WTC11 (cell line): ENCODE data around the gene SMIM22. TPM values are rescaled to one million over a fixed set of nuclear protein-coding genes. Genes with fewer than 3 reads are reported as not detected.
A peak's percentile ranks its signal among the peaks of the same experiment; 100 is the strongest.

Experiments
- AR ChIP-seq: fragments of 250-450 bp; sonication (Bioruptor Pico); IDR thresholded peaks from 2 replicates; pipeline ENCODE4 v1.9.0; 2021; ENCODE audit warnings: mild to moderate bottlenecking
- ATF1 ChIP-seq: sonication (generic); formaldehyde crosslinking; IDR thresholded peaks from 2 replicates; pipeline ENCODE4 v1.8.1; 2023; ENCODE audit warnings: mild to moderate bottlenecking, moderate library complexity, missing genetic modification reagents
- ATF2 ChIP-seq: sonication (generic); formaldehyde crosslinking; IDR thresholded peaks from 2 replicates; pipeline ENCODE4 v1.8.1; 2022; ENCODE audit warnings: low read depth, missing genetic modification reagents, borderline replicate concordance
- ATF3 ChIP-seq: sonication (generic); formaldehyde crosslinking; conservative IDR thresholded peaks from 2 replicates; pipeline ENCODE4 v1.8.1; 2022; ENCODE audit warnings: mild to moderate bottlenecking, missing genetic modification reagents
- ATF6 ChIP-seq: sonication (generic); formaldehyde crosslinking; IDR thresholded peaks from 2 replicates; pipeline ENCODE4 v1.8.1; 2023; ENCODE audit warnings: mild to moderate bottlenecking, missing genetic modification reagents
- CDX4 ChIP-seq: fragments of 250-450 bp; sonication (Bioruptor Pico); IDR thresholded peaks from 2 replicates; pipeline ENCODE4 v1.9.0; 2021; ENCODE audit warnings: moderate library complexity, mild to moderate bottlenecking, inconsistent platforms, borderline replicate concordance
- CREM ChIP-seq: sonication (generic); formaldehyde crosslinking; IDR thresholded peaks from 2 replicates; pipeline ENCODE4 v1.8.1; 2022; ENCODE audit warnings: mild to moderate bottlenecking, missing genetic modification reagents, moderate library complexity
- ELF4 ChIP-seq: sonication (generic); formaldehyde crosslinking; IDR thresholded peaks from 2 replicates; pipeline ENCODE4 v1.8.1; 2022; ENCODE audit warnings: low read depth, mild to moderate bottlenecking, moderate library complexity, missing genetic modification reagents
- FOXP1 ChIP-seq: sonication (generic); formaldehyde crosslinking; IDR thresholded peaks from 2 replicates; pipeline ENCODE4 v1.8.0; 2022; ENCODE audit warnings: missing genetic modification reagents, mild to moderate bottlenecking, moderate library complexity, borderline replicate concordance
- FOXP4 ChIP-seq: sonication (generic); formaldehyde crosslinking; IDR thresholded peaks from 2 replicates; pipeline ENCODE4 v1.8.0; 2022; ENCODE audit warnings: mild to moderate bottlenecking, missing genetic modification reagents
- HMGXB4 ChIP-seq: sonication (generic); formaldehyde crosslinking; IDR thresholded peaks from 2 replicates; pipeline ENCODE4 v1.8.1; 2023; ENCODE audit warnings: mild to moderate bottlenecking, moderate library complexity, missing genetic modification reagents
- KAT7 ChIP-seq: sonication (generic); formaldehyde crosslinking; IDR thresholded peaks from 2 replicates; pipeline ENCODE4 v1.8.1; 2023; ENCODE audit warnings: missing genetic modification reagents, mild to moderate bottlenecking, borderline replicate concordance
- NFYB ChIP-seq: sonication (generic); formaldehyde crosslinking; conservative IDR thresholded peaks from 2 replicates; pipeline ENCODE4 v1.8.0; 2022; ENCODE audit warnings: low read depth, missing genetic modification reagents
- NR1H2 ChIP-seq: sonication (generic); formaldehyde crosslinking; IDR thresholded peaks from 2 replicates; pipeline ENCODE4 v1.9.0; 2021; ENCODE audit warnings: mild to moderate bottlenecking, moderate library complexity, missing genetic modification reagents
- PREB ChIP-seq: sonication (generic); formaldehyde crosslinking; IDR thresholded peaks from 2 replicates; pipeline ENCODE4 v1.8.1; 2022; ENCODE audit warnings: mild to moderate bottlenecking, missing genetic modification reagents, moderate library complexity, borderline replicate concordance
- RORB ChIP-seq: fragments of 250-450 bp; sonication (Bioruptor Pico); IDR thresholded peaks from 2 replicates; pipeline ENCODE4 v1.9.0; 2021; ENCODE audit warnings: mild to moderate bottlenecking
- SP1 ChIP-seq: sonication (generic); formaldehyde crosslinking; conservative IDR thresholded peaks from 2 replicates; pipeline ENCODE4 v1.8.1; 2022; ENCODE audit warnings: missing genetic modification reagents
- TP53 ChIP-seq: sonication (generic); formaldehyde crosslinking; IDR thresholded peaks from 2 replicates; pipeline ENCODE4 v1.8.1; 2023; ENCODE audit warnings: mild to moderate bottlenecking, missing genetic modification reagents
- ZMAT4 ChIP-seq: fragments of 250-450 bp; sonication (Bioruptor Pico); IDR thresholded peaks from 2 replicates; pipeline ENCODE4 v1.9.0; 2021; ENCODE audit warnings: mild to moderate bottlenecking
- ZNF219 ChIP-seq: sonication (generic); formaldehyde crosslinking; IDR thresholded peaks from 2 replicates; pipeline ENCODE4 v1.8.0; 2023; ENCODE audit warnings: missing genetic modification reagents, mild to moderate bottlenecking, borderline replicate concordance
- ZNF232 ChIP-seq: sonication (generic); formaldehyde crosslinking; IDR thresholded peaks from 2 replicates; pipeline ENCODE4 v1.8.0; 2022; ENCODE audit warnings: mild to moderate bottlenecking, missing genetic modification reagents
- ZNF416 ChIP-seq: fragments of 250-450 bp; sonication (Bioruptor Pico); IDR thresholded peaks from 2 replicates; pipeline ENCODE4 v1.9.0; 2021; ENCODE audit warnings: mild to moderate bottlenecking, inconsistent platforms
- ZNF671 ChIP-seq: fragments of 250-450 bp; sonication (Bioruptor Pico); IDR thresholded peaks from 2 replicates; pipeline ENCODE4 v1.8.0; 2021; ENCODE audit warnings: mild to moderate bottlenecking
- total RNA-seq: library from RNA; stranded (reverse); gene quantifications from 3 replicates; pipeline ENCODE4 v1.2.3, GENCODE V29; 2021

Gene SMIM22
- total RNA-seq, 1 experiment from 2014 or later, result not detected

- TF ChIP-seq ZNF232 (CRISPR knock-in tag) (no peak), ATF2 (CRISPR knock-in tag) (no peak), ZNF671 (peak; percentile 74; the same call in 1 of the 2 replicates), ZNF416 (CRISPR knock-in tag) (0 out of 2 replicates have a peak, but pooled peaks have one; percentile 50), TP53 (CRISPR knock-in tag) (peak; percentile 56; the same call in 1 of the 2 replicates), ATF6 (CRISPR knock-in tag) (no peak), CREM (CRISPR knock-in tag) (no peak), ZMAT4 (CRISPR knock-in tag) (no peak), RORB (no peak), FOXP4 (CRISPR knock-in tag) (no peak), ATF3 (CRISPR knock-in tag) (no peak), HMGXB4 (CRISPR knock-in tag) (peak; percentile 40; the same call in 1 of the 2 replicates), SP1 (CRISPR knock-in tag) (peak; percentile 61; the same call in 1 of the 2 replicates), ELF4 (0 out of 2 replicates have a peak, but pooled peaks have one; percentile 28), ZNF219 (no peak), FOXP1 (0 out of 2 replicates have a peak, but pooled peaks have one; percentile 8), CDX4 (no peak), PREB (CRISPR knock-in tag) (0 out of 2 replicates have a peak, but pooled peaks have one; percentile 38), ATF1 (CRISPR knock-in tag) (no peak), NFYB (CRISPR knock-in tag) (peak; percentile 93), KAT7 (CRISPR knock-in tag) (peak; percentile 89; the same call in 1 of the 2 replicates), AR (CRISPR knock-in tag) (no peak), NR1H2 (no peak)
Measured at GRCh38 chr16:4802659-4803287, 7.6 kb downstream of the SMIM22 start (continued).
